Endothelial cell of umbilical vein (primary cell): Measurements from ENCODE around the gene HHIP.

Experiments used
- EZH2 ChIP-seq: IDR thresholded peaks from 2 replicates; pipeline ENCODE4 v1.6.1; 2012; ENCODE audit warnings: borderline replicate concordance, low read depth, mild to moderate bottlenecking, moderate library complexity, low read length, inconsistent platforms; ENCODE audit not compliant: severe bottlenecking
- JUN ChIP-seq: IDR thresholded peaks from 2 replicates; pipeline ENCODE4 v1.6.1; 2011; ENCODE audit warnings: borderline replicate concordance, low read depth; ENCODE audit not compliant: insufficient read length, insufficient read depth
- POLR2A ChIP-seq: IDR thresholded peaks from 2 replicates; pipeline ENCODE4 v1.6.1; 2012; ENCODE audit warnings: low read depth, mild to moderate bottlenecking, control low read depth, low read length
- POLR2AphosphoS5 ChIP-seq: IDR thresholded peaks from 2 replicates; pipeline ENCODE4 v1.6.1; 2012; ENCODE audit warnings: low read depth, mild to moderate bottlenecking, control low read depth, low read length, moderate library complexity; ENCODE audit not compliant: insufficient read depth
- TF ChIP-seq, protein P1 (sequence below), 2 donors: IDR thresholded peaks; 1 replicate in 1 of 2; 2 replicates in 1 of 2; pipeline ENCODE4 v1.5.1; 2011; ENCODE audit warnings: low read length in 2 of 2, mild to moderate bottlenecking in 2 of 2, moderate library complexity in 2 of 2, control low read depth in 1 of 2, inconsistent platforms in 1 of 2, low read depth in 1 of 2; ENCODE audit not compliant: insufficient read depth in 1 of 2; ENCODE audit errors: extremely low read depth in 1 of 2
- TF ChIP-seq, protein P2 (sequence below): IDR thresholded peaks from 2 replicates; pipeline ENCODE4 v1.6.1; 2011; ENCODE audit not compliant: insufficient read depth, insufficient read length

DNA sequence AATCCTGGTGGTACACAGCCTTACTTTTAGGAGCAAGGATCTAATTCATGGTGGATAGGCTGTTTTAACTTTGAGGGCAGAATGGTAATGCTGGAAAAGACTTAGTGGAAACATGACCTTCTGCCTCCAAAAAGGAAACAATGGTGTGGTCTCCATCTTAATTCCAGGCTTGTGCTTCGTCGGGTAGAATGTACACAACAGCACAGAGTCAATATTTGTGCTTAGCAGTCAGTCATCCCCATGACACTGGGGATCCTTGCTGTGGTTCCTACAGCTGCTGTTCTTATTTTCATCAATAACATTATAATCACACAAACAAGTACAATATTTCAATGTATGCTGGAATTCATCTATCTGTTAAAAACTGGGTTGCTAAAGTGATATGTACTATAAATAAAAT, 104.4 kb downstream of the HHIP start:
- TF ChIP-seq POLR2A (no peak), EZH2 (no peak), JUN (no peak), POLR2AphosphoS5 (no peak)
- TF ChIP-seq, protein P1, sequence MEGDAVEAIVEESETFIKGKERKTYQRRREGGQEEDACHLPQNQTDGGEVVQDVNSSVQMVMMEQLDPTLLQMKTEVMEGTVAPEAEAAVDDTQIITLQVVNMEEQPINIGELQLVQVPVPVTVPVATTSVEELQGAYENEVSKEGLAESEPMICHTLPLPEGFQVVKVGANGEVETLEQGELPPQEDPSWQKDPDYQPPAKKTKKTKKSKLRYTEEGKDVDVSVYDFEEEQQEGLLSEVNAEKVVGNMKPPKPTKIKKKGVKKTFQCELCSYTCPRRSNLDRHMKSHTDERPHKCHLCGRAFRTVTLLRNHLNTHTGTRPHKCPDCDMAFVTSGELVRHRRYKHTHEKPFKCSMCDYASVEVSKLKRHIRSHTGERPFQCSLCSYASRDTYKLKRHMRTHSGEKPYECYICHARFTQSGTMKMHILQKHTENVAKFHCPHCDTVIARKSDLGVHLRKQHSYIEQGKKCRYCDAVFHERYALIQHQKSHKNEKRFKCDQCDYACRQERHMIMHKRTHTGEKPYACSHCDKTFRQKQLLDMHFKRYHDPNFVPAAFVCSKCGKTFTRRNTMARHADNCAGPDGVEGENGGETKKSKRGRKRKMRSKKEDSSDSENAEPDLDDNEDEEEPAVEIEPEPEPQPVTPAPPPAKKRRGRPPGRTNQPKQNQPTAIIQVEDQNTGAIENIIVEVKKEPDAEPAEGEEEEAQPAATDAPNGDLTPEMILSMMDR (IDR thresholded peaks at IDR 0.05; ENCODE audit: extremely low read depth in 1 of 2, insufficient read depth in 1 of 2, low read depth in 1 of 2, low read length in 2 of 2) = no peak
- TF ChIP-seq, protein P2, sequence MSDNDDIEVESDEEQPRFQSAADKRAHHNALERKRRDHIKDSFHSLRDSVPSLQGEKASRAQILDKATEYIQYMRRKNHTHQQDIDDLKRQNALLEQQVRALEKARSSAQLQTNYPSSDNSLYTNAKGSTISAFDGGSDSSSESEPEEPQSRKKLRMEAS = no peak
